ENCODE data around the gene MKI67.

MKI67 gene

DNA sequence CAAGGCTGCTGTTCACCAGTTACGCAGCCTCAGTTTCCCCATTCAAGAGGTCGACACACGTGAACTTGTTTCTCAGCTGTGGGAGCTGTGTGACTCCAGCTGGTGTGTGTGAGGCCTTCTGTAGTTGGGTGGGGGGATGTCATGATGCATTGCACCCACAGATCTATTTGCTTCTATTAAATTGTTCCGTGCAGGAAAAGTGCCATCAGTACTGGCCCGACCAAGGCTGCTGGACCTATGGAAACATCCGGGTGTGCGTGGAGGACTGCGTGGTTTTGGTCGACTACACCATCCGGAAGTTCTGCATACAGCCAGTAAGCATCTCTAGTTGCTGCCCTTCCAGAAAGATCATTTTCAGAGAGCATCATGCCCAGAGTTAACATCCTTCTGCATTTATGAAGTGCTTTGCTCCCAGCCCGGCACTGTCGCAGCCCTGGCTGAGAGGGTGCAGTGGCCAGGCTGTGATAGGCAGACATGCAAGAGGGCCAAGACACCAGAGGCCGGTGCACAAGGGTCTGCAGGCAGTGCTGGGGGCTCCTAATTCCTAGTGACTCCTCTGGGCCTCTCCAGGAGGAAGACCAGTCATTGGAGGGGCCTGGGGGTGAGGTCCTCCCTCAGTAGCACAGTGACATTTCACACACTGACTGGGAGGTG, 60.2 kb downstream of the MKI67 start:
- DNase-seq (ENCODE audit: low read depth in 2 of 2), result no peak

DNA sequence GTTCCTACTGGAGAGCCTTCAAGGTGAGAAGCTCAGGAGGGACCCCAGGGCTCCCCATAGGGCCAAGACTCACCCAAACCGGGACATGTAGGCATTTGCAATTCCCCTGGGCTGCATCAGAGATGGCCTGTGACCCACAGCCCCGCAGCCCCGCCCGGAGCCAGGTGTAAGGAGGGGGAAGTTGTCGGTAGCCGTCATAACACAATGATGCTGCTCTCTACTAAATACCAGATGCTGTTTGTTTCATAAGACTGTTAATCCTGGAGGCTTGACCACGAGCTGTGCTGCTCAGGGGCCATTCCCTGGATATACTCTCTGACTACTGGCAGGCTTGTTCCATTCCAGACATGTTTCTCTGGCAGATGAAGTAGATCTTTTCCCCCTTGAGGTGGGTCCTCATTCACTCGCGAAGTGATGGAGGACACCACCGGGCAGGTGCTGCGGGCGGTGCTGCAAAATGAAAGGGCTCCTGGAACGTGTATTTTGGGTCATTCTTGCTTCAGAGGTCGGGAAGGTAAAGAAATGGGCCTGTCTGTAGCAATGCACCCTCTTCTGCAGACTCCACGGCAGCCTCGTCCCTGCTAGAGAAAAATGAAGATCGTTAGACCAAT, 61.1 kb downstream of the MKI67 start:
- no peak for DNase-seq (ENCODE audit: low read depth in 2 of 2)

DNA sequence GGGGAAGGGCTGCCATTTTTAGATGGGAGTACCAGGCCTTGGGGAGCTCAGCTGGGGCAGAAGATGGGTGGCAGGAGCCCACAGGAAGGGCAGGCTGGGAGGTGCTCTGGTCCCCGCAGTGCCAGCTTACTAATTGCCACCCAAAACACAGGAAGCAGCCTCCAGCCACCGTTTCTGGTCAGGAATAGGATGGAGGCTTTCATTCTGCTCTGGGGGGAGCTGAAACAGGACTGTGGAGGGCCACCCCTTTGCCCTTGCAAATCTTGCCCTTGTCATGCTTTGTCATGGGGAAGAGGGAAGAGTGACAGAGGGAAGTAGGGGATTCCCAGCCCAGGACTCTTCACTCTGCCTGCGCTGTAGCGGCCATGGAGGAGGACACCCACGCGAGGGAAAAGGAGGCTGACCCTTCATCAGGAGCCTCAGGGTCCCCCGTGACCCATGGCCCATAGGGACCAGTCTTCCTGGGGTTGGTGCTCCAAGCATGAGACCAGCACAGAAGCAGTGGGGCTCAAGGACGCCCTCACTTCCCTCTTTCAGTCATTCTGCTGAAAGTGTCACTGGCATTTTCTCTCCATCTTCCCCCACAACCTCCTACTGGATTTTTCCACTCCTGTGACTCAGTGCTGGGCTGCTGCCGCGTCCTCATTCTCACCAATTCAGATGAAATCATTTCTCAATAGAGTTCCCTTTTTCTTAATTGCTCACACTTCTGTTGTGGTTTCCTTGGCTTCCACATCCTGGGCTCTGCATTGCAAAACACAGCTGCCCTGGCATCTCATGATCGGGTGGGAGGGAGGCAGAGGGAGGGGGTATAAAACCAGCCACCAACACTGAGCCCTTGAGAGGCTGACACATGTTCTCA, 61.9 kb downstream of the MKI67 start:
- DNase-seq (ENCODE audit: low read depth in 2 of 2), result peak; percentile 54 to 75

DNA sequence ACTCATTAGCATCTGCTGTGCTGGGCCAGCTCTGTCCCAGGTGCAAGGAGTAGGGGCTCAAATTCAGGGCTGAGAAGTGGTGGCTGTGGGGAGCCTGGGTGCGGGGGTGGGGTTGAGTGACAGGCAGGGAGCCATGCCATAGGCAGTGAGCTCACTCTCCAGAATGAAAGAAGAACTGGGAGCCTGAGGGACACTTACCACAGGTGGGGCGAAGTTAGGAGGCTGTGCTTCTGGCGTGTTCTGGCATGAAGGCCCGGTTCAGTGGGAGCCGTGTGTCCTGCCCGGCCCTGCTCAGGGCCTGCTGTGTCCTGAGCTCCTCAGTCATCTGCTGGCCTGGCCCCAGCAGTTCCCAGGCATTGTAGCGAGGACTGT, 62.5 kb downstream of the MKI67 start:
- peak; percentile 28 to 47 for DNase-seq (ENCODE audit: low read depth in 2 of 2)

DNA sequence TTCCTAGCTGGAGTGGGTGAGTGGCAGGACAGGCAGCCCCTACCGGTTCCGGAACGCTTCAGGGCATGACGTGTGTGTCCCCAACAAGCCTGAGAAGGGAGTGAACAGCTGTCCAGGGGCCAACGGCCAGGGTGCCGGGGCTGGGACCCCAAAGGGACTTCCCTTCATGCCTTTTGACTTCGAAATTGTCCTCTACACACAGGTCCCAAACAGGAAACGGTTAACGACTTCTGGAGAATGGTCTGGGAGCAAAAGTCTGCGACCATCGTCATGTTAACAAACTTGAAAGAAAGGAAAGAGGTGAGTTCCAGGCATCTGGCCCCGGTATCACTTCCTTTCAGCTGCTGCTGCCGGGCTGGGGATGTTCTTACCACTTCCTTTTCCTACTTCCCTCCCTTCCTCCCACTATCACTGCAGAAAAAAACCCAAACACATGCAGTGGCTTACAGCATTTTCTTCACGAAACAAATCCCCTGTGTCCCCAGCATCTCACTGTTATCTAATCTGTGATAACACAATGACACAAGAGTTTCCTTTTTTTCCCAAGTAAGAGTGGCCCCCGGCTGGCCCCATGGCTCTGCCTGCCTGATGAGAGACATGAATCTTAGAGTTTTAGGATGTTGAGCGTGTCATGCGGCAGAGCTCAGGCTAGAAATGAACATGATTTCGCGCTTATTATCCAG, 63.2 kb downstream of the MKI67 start:
- DNase-seq (ENCODE audit: low read depth in 2 of 2), result peak; percentile 24 to 29

DNA sequence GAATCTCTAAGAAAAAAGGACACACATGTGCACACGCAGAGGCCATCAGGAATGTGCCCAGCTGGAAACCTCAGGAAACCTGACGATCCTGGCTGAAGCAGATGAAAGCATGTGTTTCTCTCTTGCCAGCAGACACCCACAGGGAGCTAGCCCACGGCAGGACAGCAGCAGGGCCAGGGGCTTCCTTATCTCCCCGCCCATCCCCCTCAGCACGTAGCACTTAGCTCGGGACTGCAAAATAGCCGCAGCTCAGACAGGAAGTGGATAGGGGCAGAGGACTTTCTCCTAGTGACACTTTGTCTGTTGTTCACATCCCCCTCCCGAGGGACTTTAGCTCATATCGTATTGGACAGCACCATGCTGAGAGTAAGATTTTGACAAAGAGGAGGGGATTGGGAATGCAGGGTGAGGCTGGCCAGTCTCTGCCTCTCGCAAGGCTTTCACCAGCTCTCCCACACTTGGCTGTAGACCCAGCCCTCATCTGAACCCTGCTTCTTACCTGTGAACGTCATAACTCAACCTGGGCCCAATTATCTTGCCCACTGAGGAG, 63.8 kb downstream of the MKI67 start:
- no peak for DNase-seq (ENCODE audit: low read depth in 2 of 2)

DNA sequence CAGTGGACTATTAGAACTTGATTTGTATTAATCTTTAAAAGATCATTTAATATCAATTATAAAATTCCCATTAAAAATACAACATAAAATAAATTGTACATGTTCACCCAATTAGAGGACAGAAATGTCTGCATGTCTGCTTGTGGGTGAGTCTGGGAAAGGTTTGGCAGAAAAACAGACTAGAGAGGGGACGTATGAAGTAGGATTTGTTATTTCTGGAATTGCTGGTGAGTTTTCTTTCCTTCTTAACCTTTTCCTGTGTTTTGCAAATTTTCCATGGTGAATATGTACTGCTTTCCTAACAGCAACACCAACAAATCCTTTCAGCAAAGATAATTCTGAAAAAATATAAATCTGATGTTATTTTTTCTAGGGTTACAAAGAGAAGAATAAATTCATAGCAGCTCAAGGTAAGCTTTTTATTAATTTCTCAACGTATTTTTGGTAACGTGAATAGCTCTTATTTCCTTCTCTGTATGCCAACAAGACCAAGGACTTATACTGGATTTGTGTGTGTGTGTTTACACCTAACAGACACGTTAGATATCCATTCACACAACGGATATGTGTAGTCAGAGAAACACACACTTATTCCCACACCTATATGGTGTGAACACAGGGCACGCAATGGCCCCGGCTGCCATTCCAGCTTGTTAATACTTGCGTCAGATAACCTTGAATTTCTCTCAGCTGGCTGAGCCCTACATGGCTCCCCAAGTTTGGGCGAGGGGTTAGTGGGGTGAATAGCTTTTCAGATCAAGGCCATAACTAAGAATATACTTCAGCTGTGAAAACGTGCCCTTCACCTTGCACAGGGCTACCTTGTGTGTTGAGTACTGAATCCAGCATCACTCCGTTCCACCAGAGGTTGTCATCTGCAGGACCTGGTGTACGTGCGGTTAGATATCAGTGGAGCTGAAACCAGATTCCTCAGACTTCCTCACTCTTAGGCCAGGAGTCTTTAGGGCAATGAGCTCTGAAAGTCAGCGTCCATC, 64.6 kb downstream of the MKI67 start:
- DNase-seq (ENCODE audit: low read depth in 2 of 2), result no peak

DNA sequence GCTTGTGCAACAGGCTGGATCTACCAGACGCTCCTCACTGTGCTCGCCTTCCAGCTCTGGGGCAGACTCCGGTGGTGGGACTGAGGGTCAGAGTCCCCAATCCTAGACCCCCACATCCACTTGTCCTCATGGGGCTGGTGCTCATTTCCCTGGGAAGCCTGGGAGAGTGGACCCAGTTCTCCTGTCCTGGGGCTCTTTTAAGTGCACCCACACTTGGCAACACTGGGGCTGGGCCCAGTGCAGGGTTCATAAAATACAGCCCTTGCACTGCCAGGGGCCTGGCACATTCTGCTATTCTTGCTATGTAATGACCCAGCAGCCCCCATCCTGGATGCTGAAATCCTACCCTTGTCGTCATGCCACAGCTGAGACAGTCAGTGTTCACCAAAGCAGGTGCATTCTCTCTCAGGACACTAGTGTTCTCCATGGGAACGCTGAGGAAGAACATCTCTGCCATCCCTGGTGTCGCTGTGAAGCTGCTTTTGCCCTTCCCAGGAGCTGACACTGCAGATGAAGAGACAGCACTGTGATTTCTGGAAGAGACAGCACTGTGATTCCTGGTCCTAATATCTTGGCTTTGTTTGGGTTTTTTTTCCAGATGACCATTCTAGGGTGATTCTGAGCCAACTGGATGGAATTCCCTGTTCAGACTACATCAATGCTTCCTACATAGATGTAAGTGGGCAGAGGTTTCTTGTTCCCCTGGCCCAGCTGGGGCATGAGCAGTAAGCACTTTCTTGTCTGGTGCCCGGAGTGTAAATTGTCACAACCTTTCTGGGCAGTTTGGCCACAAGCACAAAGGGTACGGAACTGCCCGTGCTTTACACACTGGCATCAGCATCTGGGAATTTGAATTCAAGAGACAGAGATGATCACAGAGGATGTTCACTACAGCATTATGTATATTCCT, 65.6 kb downstream of the MKI67 start:
- DNase-seq (ENCODE audit: low read depth in 2 of 2), result no peak

DNA sequence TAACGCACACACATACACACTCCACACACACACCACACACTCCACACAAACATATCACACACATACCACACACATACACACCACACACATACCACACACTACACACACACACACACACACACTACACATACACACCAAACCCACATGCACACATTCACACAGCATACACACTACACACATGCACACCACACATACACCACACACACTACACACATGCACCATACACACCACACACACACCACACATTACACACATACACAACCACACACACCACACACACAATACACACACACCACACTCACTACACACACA, 66.3 kb downstream of the MKI67 start:
- DNase-seq (ENCODE audit: low read depth in 2 of 2), result no peak

DNA sequence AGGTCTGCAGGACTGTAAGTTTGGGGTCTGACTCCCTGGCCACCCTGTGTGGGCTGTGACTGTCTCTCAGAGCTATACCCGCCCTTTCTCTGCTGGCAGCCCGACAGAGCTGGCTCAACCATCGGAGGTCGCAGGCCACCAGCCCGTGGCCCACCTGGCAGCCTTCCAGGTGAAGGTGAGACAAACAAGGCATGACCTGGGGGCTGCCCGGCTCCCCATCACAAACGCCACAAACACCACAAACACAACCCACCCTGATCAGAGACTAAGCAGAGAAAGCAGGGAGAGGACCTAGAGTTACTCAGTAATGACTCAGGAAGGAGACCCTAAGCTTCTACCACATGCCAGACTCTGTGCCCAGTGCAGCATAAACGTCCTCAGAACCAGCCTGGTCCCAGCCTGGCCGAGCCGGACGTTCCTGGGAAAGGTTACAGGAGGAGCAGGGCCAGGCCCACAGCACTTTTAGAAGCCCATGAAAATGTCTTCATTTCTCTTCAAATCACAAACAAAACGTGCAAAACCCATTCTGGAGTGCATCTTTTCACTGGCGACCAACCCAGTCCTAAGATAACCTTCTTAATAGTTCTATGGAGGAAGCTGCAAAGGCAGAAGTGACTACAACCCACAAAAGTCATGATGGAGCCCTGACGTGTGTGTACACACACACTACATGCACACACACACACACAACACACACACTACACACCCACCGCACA, 66.8 kb downstream of the MKI67 start:
- DNase-seq (ENCODE audit: low read depth in 2 of 2), result no peak

DNA sequence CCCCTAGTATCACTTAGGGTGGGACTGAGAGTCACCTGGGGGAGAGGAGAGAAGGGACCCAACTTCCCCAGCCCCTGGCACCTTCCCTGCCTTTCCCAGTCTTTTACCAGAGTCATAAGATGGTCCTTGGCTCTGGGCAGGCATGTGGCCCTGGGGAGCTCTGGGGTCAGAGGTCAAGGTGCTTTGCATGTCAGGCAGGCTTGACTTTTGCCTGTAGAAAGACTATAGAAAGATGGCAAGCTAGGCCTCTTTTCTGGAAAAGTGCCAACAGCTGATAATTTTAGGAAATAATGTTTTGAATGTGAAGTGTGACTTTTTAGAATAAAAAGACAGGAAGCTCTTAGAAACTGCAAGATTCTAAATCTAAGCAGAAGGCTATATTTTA, 67.5 kb downstream of the MKI67 start:
- DNase-seq (ENCODE audit: low read depth in 2 of 2), result no peak

DNA sequence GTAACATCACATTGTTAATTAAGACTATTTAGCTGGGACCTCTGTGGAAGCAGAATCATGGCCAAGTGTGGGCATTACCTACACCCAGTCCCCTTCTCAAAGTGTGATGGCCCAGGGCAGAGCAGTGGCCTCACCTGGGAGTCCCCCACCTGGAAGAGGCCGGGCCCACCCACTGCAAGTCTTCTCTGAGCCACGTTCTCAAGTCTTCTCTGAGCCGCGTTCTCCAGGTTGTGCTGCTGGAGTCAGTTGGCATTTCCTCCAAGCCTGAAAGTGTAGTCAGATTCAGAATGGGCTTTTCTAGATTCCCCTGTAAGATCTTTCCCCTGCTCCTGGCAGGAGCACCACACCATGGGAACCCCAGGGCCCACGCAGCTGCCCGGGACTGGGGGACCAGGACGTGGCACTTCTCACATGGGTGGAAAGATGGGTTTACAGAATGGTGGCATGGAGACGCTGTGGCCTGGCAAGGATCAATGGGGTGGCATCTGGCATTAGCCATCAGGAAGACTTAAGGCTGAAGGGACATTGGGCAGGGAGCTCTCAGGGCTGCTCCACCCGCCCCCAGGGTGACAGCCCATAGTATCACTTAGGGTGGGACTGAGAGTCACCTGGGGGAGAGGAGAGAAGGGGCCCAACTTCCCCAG, 68.0 kb downstream of the MKI67 start:
- DNase-seq (ENCODE audit: low read depth in 2 of 2), result no peak

DNA sequence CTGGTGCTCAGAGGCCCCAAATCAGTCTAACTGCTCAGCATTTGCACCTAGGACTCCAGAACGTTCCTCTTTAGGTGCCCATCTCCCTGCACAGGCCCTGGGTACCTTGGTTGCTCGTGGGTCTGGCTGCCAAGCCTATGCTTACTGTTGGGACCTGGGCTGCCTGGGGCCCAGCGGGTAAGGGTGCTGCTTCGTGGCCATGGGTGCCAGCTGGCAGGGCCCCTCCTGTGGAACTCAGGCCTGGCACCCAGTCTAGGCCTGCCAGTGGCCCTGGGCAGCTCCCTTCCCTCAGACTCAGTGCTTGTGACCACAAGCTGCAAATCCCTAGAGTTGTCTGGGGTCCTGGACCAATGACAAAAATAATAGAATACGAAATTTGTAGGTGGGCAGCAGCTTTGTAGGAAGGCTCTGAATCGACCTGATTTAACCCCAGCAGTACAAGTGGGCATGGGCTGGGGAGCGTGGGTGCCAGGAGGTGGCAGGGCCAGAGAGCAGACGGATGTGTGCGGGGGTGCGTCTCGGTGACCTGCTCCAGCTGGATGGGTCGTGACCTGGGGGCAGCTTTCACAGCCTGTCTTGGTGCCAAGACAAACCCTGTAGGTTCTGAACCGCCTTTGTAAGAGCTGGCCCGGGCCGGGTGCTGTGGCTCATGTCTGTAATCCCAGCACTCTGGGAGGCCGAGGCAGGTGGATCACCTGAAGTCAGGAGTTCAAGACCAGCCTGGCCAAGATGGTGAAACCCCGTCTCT, 69.7 kb downstream of the MKI67 start:
- no peak for DNase-seq (ENCODE audit: low read depth in 2 of 2)

DNA sequence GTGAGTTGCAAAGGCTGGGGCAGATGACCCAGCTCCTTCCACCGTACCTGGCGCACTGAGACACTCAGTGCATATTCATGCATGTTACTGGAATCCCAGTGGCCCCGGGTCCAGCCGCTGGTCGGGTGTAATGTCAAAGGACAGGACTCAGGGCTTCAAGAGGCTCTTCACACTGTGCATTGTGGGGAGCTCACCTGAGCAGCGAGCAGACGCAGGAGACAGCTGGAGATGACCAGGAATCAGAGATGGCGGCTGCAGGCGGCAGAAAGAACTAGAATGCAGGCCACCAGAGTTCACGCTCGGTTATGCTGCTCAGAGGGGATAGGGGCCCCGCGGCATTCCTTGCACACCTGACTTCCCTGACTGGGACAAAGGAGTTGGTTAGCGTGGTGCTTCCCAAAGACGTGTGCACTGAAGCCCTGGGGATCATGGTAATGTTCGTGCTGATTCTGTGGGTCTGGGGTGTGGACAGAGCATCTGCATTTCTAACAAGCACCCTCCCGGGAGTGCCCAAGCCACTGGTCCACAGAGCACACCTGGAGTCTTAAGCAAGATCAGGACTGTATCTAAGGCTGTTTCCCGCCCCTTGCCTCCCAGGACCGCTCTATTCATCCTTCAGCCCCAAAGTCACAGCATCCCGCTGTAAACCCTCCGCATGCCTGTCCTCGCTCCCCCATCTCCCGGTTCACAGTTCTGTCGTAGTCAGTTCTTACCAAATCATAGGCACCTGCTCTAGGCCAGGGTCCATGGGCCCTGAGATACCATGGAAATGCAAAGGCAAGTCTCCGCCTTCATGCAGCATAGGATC, 71.0 kb downstream of the MKI67 start:
- DNase-seq (ENCODE audit: low read depth in 2 of 2), result no peak

DNA sequence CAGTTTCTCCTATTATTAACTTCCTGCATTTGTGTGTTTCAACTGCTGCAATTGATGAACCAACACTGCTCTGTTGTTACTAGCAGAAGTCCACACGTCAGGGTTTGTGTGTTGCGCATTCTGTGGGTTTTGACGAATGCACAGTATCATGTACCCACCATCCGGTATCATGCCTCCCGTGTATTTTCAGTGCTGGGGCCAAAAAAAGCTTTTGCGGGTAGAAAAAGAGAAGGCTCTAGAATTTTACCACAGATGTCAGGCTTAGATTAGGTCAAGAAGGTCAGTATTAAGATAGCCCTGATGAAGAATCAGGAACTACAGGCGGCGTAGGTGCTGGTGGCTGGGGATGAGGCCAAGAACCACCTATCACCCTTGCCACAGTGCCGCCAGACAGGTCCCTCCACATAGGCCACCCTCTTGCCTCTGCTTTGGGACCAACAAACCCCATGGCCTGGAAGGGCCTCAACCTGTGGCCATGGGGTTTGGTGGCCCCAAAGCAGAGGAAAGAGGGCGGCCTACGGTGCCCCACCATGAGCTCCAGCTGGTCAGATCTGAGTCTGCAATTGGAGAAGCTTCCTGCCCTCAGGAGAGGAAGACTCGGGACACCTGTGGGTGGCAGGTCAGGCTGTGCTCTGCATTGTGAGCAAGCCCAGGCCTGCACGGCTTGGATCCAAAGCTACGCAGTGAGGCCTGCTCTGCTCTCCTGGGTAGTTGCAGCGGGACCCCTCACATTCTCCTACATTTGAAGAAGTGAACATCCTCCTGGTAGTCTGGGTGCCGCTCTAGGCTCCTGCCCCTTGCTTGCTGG, 71.9 kb downstream of the MKI67 start:
- DNase-seq (ENCODE audit: low read depth in 2 of 2), result no peak

DNA sequence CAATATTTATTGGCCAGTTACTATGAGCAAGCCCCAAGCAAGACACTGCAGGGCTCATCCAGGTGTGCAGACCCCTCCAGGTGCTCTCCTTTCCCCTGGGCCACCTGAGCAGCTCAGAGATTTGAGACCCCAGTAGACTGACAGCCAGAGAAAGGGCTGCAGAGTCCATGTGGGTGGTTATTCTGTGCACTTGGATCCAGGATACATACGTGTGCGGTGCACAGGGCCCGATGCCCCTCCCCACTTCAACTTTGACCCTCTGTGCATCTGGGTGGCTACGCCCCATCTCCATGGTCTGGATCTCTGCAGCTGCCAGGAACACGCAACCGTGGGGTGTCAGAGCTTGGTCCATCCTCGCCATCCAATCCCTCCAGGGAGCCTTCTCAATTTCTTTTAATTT, 72.9 kb downstream of the MKI67 start:
- no peak for DNase-seq (ENCODE audit: low read depth in 2 of 2)
